ENCODE results near the gene ABCG1.
A peak's percentile ranks its signal among the peaks of the same experiment; 100 is the strongest.

ABCG1 gene

DNA sequence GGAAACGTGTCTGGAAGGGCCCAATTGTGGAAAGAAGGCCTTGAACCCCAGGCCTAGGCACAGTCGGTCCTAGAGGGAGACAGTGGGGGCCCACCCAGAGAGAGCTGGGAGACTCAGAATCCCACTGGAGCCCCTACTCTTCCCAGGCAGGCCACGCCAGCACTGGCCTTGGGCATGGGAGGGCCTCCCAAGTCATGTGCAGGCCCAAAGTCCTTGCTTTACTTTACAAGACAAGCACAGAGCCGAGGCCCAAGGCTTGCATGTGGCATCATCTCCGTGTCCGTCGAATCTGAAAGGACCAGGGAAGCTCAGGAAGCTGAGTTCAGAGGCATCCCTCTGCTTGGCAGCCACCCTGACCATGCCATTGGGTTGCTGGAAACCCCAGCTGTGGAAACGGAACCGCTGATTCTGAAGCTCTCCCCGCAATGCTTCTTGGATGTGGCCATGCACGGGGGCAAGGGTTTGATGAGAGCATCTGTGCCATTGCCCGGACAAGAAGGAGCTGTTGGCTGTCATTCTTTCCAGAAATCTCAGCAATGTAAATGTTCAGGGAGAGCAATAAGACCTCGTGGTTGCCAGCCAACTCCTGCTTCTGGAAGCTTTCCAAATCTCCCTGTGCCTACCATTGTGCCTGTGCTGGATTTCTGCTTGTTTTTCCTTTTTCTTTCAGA is 32.8 kb downstream of the ABCG1 start:
- DNase-seq (ENCODE audit: low read depth), result no peak

DNA sequence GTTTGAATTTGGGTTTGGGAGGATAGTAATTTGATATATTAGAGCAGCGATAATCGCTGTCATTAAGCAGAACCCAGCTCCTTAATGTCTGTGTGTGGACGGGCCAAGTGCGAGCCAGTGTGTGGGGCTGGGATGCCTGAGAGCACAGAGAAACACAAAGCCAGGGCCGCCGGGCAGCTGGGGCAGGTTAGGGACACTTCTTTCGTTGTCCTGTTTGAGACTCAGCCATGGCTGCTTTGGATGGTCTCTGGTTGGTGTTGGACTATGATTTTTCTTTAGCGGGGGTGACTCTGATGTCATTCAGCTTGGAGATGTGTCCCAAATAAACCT is 33.4 kb downstream of the ABCG1 start:
- DNase-seq (ENCODE audit: low read depth), result no peak

DNA sequence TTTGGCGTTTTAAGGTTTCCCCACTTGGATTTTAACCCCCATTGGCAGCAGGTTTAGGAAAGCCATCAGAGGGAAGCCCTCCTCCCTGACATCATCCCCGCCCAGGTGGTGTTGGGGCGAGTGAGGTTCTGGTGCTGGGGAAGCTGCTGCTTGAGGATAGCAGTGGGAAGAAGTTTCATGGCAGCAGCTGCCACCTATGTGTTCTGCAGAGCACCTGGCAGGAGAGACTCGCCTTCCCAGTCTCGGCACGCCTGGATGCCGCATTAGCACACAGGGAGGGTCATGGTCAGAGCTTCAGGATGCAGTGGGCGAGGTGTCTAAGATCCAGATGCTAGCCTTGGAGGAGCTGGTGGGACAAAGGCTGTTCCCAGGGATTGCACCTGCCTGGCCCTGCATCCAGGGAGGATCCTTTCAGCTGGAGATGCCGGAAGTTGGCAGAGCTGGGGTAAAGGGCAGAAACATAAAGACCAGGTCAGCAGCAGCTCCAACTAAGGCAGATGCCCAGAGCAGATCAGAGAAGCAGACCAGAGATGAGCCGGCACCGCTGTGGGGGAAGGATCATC is 33.9 kb downstream of the ABCG1 start:
- no peak for DNase-seq (ENCODE audit: low read depth)

DNA sequence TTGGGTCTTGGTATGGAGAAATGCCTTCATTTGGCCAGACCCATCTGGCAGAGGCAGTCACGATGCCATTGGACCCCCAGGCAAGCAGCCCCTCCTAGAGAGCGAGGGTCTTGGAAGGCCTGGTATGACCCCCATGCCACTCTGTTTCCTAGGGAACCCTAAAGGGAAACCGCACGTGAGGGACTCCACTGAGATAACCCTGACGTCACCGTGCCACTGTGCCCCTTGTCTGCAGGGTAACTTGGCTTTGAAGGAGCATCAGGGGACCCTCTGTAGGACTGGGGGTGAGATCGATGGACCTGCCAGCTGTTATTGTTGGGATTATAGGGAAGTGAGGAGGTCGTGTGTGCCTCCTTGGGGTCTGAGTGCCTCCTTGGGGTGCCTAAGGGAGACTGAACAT is 34.5 kb downstream of the ABCG1 start:
- DNase-seq (ENCODE audit: low read depth), result no peak

DNA sequence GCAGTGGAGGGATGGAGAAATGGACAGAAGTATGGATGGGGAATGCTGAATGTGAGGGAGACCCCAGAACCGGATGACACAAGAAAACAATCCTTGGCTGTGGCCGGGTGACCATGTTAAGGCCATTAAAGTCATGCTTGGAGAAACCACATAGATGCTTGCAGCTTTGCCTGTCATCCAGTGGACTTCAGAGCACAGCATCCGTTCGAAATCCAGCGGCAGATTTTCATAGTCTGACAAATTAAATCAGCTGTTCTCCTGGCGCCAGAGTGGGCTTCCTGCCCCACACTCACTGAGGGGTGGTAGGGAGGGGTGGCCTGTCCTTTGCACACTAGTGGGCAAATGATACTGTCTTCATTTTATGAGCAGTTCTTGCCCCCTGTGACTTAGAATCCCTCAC is 35.1 kb downstream of the ABCG1 start:
- no peak for DNase-seq (ENCODE audit: low read depth)

DNA sequence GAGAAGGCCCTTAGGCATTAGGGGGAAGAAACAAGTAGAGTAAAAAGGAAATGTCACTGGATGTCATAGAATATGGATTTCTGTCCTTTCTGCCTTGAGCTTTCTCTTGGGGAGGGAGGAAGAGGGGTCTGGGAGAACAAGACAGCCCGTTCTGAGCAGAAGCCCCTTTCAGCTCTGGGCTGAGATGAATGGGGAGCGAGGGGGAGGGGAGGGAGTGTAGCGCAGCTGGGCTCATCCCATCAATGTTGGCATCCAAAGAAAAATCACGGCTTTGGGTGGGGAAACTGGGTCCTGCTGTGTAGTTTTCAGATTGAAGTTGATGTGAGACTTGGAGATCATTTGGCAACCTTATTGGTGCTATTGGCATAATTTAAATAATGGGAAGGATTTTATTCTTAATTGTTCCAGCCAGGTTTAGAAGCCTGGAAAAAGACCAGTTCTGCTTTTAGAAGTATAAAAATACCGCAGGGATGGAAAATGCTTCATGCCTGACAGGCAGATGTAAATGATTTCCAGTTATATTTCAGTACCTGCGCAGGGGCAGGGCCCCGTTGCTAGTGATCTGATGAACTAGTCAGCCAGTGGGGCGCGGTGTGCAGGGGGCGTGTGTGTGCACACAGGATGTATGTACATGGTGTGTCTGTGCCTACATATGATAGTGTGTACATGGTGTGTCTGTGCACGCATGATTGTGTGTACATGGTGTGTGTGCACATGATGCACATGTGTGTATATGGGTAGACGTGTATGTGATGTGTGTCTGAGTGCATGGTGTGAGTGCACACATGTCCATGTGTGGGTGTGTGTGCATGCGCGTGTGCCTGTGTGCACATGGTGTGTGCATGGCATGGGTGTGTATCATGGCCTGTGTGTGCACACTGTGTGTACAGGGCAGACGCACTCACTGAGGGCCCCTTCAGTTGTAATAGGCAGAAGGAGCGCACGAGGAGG is 36.0 kb downstream of the ABCG1 start:
- no peak for DNase-seq (ENCODE audit: low read depth)

DNA sequence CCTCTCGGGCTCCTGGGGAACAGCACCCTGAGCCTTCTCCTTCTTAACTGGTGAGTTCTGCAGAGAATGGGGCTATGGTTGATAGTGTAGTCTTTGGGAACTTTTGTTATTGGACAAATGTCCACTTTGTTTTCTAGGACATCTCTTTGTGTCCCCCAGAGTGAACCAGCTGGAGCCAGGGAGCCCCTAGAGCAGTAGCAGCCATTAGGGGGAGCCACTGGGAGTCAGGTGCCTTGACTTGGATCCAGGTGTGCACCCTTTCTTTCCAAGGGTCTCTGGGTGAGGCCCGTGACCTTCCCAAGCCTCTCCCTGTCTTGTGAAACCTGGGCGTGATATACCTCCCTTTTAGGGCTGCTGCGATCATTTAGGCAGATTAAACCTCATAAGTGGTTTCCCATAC is 36.9 kb downstream of the ABCG1 start:
- no peak for DNase-seq (ENCODE audit: low read depth)

DNA sequence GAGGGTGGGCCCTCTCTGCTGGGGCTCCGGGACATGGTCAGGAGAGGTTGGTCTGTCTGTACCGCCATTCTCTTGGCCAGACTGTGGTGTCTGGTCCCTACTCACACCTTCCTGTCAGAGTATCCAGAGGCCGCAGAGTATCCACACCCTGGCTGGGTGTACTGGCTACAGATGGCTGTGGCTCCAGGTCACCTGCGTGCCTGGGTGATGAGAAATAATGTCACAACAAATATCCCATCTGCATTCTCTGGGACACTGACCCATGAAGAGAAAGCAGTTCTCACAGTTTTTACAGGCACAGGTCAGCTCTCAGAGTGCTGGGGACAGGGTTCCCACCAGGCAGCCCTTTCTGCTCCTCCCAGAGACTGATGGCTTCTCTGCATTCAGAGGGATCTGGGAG is 37.4 kb downstream of the ABCG1 start:
- no peak for DNase-seq (ENCODE audit: low read depth)

DNA sequence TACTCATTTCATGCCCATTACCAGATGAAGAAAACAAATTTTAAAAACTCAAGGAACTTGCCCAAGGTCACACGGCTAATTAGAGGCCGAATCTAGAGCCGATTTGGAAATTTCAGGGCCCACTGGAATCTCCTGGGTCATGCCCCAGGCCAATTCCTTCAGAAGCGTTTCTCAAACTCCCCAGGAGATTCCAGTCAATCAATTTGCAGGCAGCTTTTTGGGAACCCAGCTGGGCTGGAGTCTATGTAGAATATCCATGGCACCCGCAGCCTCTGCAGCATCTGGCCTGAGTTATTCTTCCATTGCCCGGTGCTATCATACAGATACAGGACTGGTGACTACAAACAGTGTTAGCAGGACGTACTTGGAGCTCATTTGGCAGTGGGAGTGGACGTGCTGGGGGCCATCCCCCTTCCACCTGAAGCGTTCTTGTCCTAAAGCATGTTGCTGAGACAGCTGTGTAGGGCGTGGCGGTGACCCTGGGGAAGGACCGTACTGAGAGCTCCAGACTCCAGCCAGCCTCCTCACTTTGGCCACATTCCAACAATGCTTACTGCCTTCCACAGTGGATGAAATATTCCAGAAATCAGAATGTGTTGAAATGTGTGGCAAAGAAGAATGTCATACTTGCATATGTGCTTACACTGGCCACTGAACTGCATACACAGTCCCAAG is 38.3 kb downstream of the ABCG1 start:
- DNase-seq (ENCODE audit: low read depth), result no peak

DNA sequence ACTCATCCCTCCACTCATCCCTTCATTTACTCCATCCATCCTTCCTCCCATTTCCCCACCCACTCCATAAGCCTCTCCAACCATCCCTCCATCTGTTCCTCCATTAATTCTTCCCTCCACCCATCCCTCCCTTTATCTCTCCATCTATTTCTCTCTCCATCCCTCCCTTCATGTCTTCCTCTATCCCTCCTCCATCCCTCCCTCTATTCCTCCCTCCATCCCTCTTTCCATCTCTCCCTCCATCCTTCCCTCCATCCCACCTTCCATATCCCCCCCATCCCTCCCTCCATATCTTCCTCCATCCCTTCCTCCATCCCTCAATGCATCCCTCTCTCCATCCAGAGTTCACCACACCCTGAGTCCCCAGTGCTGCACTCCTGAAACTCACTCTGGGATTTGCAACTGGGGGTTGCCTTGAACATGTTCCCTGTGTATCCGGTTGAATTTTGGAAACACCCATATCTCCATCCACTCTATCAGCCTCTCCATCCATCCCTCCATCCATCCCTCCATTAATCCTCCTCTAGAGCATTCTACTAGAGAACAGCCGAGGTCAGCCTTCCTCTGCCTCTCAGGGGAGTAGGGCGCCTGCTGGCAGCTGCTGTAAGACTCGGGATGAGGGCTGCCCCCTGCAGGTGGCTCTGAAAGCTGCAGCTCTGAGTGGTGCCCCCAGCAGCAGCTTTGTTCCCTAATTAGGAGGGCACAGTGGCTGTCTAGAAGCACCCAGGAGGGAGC is 39.4 kb downstream of the ABCG1 start:
- DNase-seq (ENCODE audit: low read depth), result peak; percentile 56

DNA sequence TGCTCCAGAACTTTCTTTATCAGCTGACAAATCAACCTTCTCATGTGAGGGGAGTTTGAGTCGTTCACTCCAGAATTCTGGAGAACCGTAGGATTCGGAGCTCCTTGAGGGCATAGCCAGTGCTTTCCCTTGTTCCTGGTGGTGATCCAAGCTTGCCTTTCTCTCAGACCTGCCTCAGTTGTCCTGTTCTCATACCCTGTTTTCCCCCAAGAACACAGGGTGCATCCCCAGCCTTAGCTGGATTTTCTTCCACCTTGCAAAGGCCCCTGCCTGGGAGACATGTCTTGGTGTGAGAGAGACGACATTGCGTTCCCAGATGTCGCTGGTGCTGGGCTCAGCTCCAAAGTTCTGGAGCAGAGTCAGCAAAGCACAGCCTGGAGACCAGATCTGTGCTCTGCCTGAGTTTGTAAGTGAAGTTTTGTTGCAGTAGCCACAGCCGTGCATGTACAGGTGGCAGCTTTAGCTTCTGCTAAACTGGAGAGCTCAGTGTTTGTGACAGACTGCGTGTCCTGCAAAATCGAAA is 40.0 kb downstream of the ABCG1 start:
- no peak for DNase-seq (ENCODE audit: low read depth)

DNA sequence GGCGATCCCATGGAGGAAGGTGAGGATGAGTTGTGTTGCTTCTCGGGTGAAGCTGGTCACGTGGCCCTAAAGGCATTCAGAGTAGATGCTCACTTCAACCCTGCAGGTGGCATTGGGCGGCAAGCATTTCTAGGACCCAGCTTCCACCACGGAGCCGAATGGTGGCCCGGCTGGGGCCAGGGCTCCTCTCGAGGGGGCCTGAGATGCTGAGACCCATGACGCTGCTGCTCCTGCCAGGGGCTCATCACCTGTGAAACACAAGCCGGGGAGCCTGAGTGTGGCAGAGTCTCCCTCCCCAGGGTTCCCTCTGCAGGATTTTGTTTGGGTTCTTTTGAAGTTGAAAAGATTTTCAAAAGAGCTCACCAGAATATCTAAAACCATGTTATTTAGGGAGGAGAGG is 41.2 kb downstream of the ABCG1 start:
- no peak for DNase-seq (ENCODE audit: low read depth)

DNA sequence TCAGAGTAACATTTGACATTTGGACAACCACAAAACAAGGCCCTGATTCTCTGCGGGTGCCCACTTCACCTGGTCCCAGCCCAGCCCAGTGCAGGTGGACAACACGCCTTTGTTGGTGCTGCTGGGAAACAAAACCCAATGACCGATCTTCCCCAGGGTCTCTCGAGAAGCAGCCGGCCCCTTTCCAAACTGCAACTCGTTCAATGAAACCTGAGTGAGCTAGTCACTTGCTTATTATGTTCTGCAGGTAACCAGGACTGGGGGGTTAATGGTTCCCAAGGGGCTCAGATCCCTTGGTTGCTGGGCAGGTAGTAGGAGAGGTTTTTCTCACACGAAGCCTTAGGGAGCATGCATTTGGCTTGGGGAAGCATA is 42.9 kb downstream of the ABCG1 start:
- no peak for DNase-seq (ENCODE audit: low read depth)

DNA sequence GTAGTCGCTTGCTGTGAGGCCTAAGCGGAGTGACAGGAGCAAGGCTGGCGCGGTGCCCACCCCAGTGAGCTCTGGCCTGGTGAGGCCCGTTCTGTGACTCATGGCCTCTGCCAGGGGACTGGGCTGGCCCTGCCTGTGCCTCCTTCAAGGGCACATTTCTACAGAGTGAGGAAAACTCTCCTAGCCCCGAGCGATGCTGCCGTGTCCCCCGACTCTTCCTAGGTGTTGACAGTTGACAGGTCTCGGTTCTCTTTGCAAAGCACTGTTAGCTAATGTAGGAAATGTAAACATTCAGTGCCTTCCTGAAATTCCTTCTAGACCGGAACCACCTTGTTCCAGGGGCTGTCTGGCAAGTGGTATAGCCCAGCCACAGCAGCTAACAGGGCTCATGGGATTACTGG is 43.9 kb downstream of the ABCG1 start:
- DNase-seq (ENCODE audit: low read depth), result peak; percentile 9

DNA sequence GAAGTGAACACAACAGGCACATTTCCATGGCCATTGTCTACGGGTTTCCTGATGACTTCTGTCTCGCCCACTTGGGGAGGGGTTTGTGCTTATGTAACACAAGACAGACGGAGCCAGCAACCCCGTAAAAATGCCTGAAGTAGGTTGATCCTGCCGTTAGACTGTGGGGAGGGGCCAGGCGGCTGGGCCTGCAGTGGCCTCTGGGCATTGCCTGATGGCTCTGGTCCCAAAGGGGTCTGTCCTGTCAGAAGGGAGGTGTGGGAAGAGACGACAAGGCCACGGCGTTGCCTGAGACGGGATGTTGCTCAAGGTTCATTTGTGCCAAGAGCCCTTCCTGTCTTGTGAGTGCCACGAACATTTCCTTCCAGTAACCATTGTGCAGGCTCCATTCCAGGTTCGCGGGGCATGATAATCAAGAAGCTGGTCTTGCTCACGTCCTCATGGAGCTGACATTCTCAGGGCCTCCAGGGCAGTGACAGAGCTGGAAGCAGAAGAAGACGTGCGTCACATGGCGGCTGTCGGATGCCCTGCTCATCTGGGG is 44.7 kb downstream of the ABCG1 start:
- DNase-seq (ENCODE audit: low read depth), result no peak

DNA sequence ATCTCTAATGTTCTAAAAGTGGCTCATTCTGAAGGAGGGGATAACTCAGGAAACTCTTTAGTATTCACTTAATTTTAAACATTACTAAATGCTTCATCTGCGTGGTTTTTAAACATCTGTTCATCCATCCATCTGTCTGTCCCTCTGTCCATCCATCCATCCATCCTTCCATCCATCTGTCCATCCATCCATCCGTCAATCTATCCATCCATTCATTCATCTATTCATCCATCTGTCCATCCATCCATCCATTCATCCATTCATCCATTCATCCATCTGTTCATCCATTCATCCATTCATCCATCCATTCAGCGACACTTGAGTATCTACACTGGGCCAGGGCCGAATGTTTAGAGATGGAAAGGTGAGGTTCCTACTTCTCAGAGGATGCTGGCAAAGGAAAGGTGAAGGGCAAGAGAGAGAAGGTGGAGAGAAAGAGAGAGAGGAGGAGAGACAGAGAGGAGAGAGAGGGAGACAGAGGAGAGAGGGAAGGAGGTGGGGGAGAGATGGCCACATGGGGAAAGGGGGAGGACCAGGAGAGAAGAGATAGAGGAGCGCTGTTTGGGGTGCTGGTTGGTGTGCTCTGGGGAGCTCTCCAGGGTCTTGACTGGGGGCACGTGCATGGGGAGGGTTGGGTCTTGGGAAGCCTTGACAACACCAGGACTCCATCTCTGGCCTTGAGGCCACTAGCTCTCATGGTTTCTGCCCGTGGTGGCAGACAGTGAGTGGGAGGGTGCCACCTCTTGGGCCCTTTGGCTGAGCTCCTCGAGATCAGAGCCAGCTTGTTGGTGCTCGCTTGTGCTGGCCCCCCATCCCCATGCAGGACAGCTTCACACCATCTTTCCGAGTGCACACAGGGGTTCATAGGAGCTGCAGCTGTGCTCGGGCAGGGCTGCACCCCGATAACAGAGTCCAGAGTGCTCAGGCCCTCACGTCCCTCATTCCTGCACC is 45.6 kb downstream of the ABCG1 start:
- DNase-seq (ENCODE audit: low read depth), result no peak

DNA sequence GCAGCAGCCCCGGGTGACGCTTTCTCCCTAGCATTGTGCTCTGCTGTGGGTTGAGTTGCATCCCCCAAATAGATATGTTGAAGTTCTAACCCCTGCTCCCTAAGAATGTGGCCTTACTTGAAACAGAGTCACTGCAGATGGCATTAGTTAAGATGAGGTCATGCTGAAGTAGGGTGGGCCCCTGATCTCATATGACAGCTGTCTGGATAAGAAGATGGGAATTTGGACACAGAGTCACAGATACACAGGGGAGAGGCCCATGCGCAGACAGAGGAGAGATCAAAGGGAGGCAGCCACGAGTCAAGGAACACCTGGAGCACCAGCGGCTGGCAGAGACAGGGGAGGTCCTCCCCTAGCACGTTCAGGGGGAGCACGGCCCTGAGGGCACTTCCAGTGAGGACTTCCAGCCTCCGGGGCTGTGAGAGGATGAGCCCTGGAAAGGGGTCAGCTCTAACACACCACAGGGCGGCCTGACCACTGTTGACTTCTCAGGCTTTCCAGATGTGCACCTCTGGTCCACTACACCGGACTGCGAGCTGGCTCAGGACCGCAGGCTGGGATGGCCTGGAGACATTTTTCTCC is 46.4 kb downstream of the ABCG1 start:
- no peak for DNase-seq (ENCODE audit: low read depth)

DNA sequence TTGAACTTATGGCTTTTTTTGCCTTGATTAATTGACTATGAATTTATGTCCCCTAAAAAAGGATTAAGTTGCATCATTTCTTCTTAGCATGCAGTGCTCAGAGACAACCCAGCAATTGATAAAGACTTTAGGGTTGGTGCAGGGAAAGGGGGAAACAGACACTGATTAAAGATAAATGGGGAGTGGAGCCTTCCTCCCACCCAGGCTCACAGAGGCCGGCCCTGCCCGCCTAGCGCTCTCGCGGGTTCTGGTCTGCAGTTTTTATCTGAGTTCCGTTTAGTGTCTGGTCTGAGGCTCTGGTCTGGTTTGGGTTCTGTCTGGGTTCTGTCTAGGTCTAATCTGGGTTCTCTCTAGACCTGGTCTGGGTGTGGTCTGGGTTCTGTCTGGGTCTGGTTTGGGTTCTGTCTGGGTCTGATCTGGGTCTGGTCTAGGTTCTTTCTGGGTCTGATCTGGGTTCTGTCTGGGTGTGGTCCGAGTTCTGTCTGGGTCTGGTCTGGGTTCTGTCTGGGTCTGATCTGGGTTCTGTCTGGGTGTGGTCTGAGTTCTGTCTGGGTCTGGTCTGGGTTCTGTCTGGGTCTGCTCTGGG is 48.1 kb downstream of the ABCG1 start:
- no peak for DNase-seq (ENCODE audit: low read depth)

DNA sequence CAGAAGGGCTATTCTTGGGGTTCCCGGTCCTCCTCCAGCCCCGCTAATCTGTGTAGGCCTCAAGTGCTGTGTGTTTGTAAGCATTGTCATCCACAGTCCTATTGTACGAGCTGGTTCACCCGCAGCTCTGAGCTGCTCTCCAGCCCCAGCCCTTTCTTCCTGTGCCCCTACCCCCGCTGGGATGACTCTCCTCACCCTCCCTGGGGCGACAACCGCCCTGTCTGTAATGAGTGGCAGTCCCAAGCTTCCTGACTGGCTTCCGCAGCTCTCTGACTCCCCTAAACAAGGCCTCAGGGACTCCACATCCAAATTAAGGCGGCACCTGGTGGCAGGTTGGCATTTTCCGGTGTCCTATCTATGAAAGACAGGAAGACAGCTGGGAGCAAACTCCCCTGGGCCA is 50.4 kb downstream of the ABCG1 start:
- DNase-seq (ENCODE audit: low read depth), result no peak

DNA sequence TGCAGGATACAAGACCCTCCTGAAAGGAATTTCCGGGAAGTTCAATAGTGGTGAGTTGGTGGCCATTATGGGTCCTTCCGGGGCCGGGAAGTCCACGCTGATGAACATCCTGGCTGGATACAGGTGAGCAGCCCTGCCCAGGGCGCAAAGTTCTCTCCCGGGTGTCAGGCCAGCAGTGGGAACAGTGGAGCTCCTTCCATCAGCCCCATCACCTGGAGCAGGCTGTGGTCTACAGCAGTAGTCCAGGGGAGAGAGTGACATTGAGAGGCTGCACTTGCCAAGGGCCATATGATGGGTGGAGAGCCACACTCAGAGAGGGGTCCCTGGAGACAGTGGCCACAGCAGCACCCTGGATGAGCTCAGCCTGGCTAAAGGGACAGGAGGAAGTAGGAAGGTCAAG is 52.1 kb downstream of the ABCG1 start:
- no peak for DNase-seq (ENCODE audit: low read depth)
